Dermis blood vessel endothelial cell (primary cell): ENCODE data around the gene MPND. TPM values are rescaled to one million over a fixed set of nuclear protein-coding genes. Genes with fewer than 3 reads are reported as not detected.

ENCODE experiments used
- DNase-seq: peaks from one replicate; pipeline ENCODE4 v3.0.0; 2010
- total RNA-seq: library from RNA; depleted of rRNA; stranded (reverse); fragments of >200 nt; gene quantifications from 2 replicates; pipeline ENCODE4 v1.2.3, GENCODE V29; 2014

Gene MPND, protein sequence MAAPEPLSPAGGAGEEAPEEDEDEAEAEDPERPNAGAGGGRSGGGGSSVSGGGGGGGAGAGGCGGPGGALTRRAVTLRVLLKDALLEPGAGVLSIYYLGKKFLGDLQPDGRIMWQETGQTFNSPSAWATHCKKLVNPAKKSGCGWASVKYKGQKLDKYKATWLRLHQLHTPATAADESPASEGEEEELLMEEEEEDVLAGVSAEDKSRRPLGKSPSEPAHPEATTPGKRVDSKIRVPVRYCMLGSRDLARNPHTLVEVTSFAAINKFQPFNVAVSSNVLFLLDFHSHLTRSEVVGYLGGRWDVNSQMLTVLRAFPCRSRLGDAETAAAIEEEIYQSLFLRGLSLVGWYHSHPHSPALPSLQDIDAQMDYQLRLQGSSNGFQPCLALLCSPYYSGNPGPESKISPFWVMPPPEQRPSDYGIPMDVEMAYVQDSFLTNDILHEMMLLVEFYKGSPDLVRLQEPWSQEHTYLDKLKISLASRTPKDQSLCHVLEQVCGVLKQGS
- 6.5 and 7.7 TPM in 2 replicates for total RNA-seq

- peak; percentile 89 for DNase-seq
Observed at GRCh38 chr19:4343370-4344307, at the start of gene MPND. Gene MPND, plus strand, starts transcription at chr19:4343562. Its CDS starts 32 bp downstream, at chr19:4343594.

DNA sequence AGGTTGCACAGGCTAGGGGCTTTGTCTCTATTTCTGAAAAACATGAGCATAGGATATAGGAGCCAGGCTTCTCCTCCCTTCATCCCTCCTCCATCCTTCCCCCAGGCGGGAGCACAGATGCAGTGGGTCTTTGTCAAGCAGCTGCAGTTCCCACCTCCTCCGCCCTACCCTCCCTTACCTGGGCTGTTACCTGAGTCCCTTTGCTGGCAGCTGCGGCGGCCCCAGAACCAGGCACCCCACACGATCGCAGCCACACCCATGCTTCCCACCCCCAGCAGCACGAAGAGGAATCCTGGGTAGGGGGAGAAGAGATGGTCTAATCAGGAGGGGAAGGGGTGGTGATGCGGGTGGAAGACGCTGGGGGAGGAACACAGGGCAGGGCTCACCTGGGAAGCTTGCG is 49.0 kb upstream of the MPND start:
- DNase-seq: no peak

- DNase-seq: no peak
Observed at GRCh38 chr19:4295972-4296771, 47.2 kb upstream of the MPND start.

GRCh38 chr19:4297901-4298809 is 45.2 kb upstream of the MPND start:
- DNase-seq: no peak

DNA sequence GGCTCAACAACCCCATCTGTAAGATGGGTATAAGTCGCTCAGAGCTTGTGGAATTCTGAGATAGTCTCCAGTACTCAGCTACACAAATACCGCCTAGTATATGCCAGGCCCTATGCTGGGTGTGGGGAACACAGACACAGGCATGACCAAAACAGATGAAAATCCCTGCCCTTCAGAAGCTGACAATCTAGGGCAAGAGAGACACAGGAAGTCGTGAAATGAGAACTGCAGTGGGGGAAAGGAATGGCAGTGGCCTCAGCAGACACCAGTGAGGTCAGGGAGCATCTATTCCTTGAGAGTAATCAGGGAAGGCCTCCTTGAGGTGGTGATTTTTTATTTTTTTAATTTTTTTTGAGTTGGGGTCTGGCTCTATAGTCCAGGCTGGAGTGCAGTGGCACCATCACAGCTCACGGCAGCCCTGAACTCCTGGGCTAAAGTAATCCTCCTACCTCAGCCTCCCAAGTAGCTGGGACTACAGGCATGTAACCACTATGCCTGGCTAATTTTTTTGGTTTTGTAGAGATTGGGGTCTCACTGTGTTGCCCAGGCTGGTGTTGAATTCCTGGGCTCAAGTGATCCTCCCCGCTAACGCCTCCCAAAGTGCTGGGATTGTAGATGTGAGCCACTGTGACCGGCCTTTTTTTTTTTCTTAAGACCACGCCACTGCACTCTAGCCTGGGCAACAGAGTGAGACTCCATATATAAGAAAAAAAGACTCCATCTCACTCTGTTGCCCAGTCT is 44.4 kb upstream of the MPND start:
- no peak for DNase-seq

DNA sequence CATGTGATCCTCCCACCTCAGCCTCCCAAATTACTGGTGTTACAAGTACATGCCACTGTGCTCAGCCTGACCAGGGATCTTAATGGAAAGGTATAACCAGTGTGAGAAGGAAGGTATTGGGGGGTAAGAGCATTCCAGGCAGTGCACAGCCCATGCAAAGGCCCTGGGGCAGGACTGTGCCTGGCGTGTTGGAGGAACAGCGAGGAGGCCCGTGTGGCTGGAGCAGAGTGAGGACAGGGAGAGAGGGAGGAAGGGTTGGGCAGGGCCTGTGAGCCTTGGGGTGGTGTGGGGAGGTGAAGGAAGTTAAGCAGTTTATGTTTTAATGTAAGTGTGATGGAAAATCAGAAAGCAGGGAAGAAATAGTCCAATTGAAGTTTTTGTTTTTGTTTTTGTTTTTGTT is 42.8 kb upstream of the MPND start:
- DNase-seq: no peak

GRCh38 chr19:4301590-4302242 is 41.6 kb upstream of the MPND start:
- DNase-seq: no peak

- no peak for DNase-seq
Observed at GRCh38 chr19:4302243-4302640, 41.1 kb upstream of the MPND start, which contains the start of gene TMIGD2. Gene TMIGD2, minus strand, starts transcription at chr19:4302389. Its CDS starts 4 bp downstream, at chr19:4302385.

GRCh38 chr19:4303819-4304537 is 39.4 kb upstream of the MPND start:
- no peak for DNase-seq

DNA sequence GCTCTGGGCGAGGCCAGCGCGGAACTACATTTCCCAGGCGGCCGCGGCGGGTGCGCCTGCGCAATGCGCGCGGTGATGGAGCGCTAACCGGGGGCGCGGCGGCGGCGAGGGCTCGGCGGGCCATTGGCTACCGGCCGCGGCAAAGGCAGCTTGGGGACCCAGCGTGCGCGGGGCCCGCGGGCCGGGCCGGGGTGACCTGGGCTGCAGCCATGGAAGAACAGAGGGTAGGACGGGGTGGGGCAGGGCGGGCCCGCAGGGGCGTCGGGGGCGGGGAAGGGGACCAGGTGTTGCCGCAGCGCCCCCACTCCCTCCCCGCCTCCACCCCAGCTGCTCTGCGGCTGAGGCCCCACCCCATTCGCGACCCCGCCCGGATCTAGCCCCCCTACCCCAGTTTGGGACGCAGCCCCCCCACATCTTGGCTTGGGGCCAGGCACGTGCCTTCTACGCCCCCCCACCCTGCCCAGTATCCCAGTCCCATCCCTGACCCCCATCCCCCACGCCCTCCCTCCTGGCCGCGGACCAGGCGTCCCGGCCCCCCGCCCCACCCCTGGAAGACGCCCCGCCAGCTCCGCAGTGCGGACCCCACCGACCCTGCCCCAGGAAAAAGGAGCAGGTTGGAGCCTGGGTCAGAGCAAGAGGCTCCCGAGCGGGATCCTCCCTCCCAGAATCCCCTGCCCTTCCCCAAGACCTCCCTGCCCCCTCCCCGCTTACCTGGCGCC is 38.7 kb upstream of the MPND start, which contains the start of gene FSD1:
Gene FSD1 (plus strand): TSS at position 61 of the 719 bp plus-strand sequence. CDS start 149 bp downstream, at position 210.
- peak; percentile 57 for DNase-seq

DNA sequence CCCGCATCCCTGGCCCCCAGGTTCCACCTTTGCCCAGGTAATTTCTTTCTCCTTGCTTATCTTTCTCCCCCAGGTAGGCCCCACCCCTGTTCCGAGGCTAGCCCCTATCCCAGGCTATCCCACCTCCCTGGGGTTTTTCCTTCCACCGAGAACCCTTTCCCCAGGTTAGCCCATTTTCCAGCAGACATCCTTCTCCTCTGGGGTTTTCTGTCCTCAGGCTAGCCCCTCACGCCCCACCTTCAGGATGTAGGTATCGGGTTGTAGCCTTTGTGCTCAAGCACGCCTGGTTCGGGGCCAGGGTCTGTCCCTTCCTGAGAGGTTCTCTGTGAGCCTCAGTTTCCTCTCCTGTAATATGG is 38.1 kb upstream of the MPND start:
- DNase-seq: no peak

GRCh38 chr19:4305659-4306058 is 37.7 kb upstream of the MPND start:
- DNase-seq: no peak

DNA sequence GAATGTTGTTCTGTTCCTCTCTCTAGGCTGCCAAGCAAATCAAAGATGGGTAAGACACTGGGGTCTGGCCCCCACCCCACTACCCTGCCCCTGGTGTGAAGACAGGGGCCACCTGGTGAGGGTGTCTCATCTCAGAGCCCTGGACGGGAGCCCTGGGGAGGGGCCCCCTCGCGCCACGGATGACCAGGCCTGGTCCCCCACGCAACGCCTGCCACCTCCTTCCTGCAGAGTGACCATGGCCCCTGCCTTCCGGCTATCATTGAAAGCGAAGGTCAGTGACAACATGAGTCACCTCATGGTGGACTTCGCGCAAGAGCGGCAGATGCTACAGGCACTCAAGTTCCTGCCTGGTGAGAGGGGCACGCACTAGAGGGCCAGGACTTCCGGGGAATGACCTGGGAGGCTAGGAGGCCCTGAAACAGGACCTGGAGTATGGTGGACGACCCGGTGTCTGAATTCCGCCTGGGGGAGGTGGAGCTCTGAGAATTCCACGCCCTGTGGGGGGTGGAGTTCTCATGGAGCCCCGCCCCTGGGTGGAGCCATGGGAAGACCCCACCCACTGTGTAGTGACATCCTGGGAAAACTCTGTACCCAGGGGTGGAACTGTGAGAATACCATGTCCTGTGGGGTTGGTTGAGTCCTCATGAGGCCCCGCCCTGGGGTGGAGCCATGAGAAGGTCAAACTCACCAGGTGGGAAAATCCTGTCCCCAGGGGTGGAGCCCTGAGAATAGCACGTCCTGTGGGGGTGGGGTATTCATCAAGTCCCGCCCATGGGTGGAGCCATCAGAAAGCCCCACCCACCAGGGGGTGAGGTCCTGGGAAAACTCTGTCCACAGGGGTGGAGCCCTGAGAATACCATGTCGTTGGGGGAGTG is 32.9 kb upstream of the MPND start:
- no peak for DNase-seq

DNA sequence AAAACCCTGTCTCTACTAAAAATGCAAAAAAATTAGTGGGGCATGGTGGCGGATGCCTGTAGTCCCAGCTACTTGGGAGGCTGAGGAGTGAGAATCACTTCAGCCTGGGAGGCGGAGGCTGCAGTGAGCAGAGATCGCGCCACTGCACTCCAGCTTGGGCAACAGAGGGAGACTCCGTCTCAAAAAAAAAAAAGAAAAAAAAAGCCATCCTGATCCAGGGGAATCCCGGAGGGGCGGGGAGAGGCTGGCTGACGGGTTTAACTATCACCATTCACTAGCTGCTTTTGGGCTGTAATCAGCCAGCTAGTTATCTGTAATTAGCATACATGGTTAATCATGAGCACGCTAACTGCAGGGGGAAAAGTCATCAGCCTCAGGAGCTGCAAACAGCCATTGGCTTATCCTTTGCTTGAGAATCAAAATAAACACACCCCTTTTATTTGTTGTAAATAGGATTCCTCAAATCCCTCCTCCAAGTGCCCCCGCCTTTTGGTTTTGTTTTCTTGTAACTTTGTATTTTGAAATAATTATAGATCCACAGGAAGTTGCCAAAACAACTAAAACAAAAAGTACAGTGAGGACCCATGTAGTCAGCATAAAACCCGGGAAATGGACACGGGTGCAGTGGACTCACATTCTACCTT is 29.4 kb upstream of the MPND start:
- no peak for DNase-seq

GRCh38 chr19:4316956-4317355 is 26.4 kb upstream of the MPND start:
- DNase-seq: no peak

DNA sequence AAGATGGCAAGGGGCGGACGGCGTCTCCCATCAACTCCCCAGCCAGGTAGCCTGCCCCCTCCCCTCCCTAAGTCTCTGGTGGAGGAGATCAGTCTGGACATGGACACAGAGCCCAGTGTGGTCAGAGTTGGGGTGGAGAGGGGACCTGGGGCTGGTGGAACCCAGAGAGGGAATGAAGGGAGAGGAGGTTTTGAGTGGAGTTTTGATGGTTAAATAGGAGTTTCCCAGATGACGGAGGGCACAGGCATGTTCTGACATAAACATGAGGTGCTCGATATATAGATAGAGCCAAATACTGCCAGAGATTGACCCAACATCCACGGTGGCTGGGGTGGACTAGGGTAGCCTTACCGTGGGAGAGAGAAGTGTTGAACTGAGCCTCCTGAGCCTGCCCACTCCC is 24.9 kb upstream of the MPND start:
- no peak for DNase-seq
